Breast epithelium (tissue), 3 donors: ENCODE data around the gene CCSER1.

ENCODE experiments used
- CTCF ChIP-seq, 3 donors: fragments of 450-650 bp; IDR thresholded peaks; one replicate each; pipeline ENCODE4 v1.5.1; 2016 to 2017; ENCODE audit warnings: antibody characterized with exemption in 3 of 3, mild to moderate bottlenecking in 3 of 3, moderate library complexity in 3 of 3
- POLR2A ChIP-seq: fragments of 450-650 bp; IDR thresholded peaks from one replicate; pipeline ENCODE4 v1.6.1; 2016; ENCODE audit warnings: antibody characterized with exemption, mild to moderate bottlenecking, moderate library complexity
- POLR2AphosphoS5 ChIP-seq, 3 donors: sonication (generic); formaldehyde crosslinking; IDR thresholded peaks; one replicate each; pipeline ENCODE4 v1.6.1; 2017; ENCODE audit warnings: antibody characterized with exemption in 3 of 3

GRCh38 chr4:90093526-90093925 is 33.7 kb upstream of the CCSER1 start:
- no peak for TF ChIP-seq CTCF (IDR thresholded peaks at IDR 0.05)
- no peak for TF ChIP-seq POLR2A
- no peak for TF ChIP-seq POLR2AphosphoS5 (IDR thresholded peaks at IDR 0.05)
